ENCODE data around the gene ACOT11. TPM values are rescaled to one million over a fixed set of nuclear protein-coding genes. Genes with fewer than 3 reads are reported as not detected.
A peak's percentile ranks its signal among the peaks of the same experiment; 100 is the strongest.

Gene ACOT11
- total and polyA plus RNA-seq, 9 of the 15 experiments (the other 6 are each of a cell fraction or from before 2014, with no cell fraction given) = 0.04 to 1.2 (median 0.64) TPM; not detected in 2

GRCh38 chr1:54577612-54578011, 29.6 kb downstream of the ACOT11 start (continued):
- no peak for TF ChIP-seq HBP1 (CRISPR knock-in tag; IDR thresholded peaks at IDR 0.05)
- no peak for TF ChIP-seq MEIS2 (IDR thresholded peaks at IDR 0.05; ENCODE audit: partially characterized antibody)
- no peak for TF ChIP-seq ZNF436 (CRISPR knock-in tag; IDR thresholded peaks at IDR 0.05)
- TF ChIP-seq IFI16 (CRISPR knock-in tag; IDR thresholded peaks at IDR 0.05) = no peak
- TF ChIP-seq CGGBP1 (CRISPR knock-in tag; IDR thresholded peaks at IDR 0.05) = 0 out of 2 replicates have a peak, but pooled peaks have one; percentile 27
- TF ChIP-seq ZBTB7A (IDR thresholded peaks at IDR 0.05; ENCODE audit: borderline replicate concordance, control insufficient read depth, low read depth, low read length) = no peak
- TF ChIP-seq FUS (optimal IDR thresholded peaks at IDR 0.05; ENCODE audit: low read depth, low read length) = no peak
- no peak for TF ChIP-seq ZNF134 (CRISPR knock-in tag; conservative IDR thresholded peaks at IDR 0.05)

- Histone ChIP-seq H3K4me2 (ENCODE audit: insufficient read depth, low read length) (no peak overlapping the region), H3K9me1 (ENCODE audit: control insufficient read depth, insufficient read depth, low read length) (no peaks in the 10 kb centered on the region), H4K20me1 (replicated peaks; ENCODE audit: control insufficient read depth, insufficient read depth, low read length) (no peaks in the 10 kb centered on the region), H3K9me3 (replicated peaks; ENCODE audit: control insufficient read depth, insufficient read depth, low read depth, low read length) (no peaks in the 10 kb centered on the region), H3K9ac (ENCODE audit: insufficient read depth in 1 of 2, low read depth in 2 of 2, low read length in 2 of 2) (no peak overlapping the region), H3K27me3 (ENCODE audit: control insufficient read depth in 2 of 2, insufficient read depth in 2 of 2, low read length in 2 of 2) (peaks cover 6 to 42% of the 10 kb centered on the region in 2 experiments; a peak in 4 of 5 replicates), H3K4me3 (no peak overlapping the region), H2AFZ (ENCODE audit: low read depth, low read length) (no peak overlapping the region), H3K79me2 (ENCODE audit: control insufficient read depth, insufficient read depth, low read length) (no peaks in the 10 kb centered on the region), H3K36me3 (ENCODE audit: control insufficient read depth, insufficient read depth, low read length) (no peaks in the 10 kb centered on the region), H3K27ac (ENCODE audit: extremely low read depth, low read depth, low read length) (no peak overlapping the region), H3K4me1 (replicated peaks in 1 of 2; ENCODE audit: control insufficient read depth in 2 of 2, insufficient read depth in 2 of 2, low read length in 2 of 2) (peaks cover 8 to 9% of the 10 kb centered on the region in 2 experiments; a peak in 4 of 5 replicates)
- intact Hi-C loops (cut with micrococcal nuclease) = no loop called here
- ChIA-PET CTCF (ENCODE audit: low intra/inter-chr PET ratio) (interaction anchor here (0.6 kb wide), 1 partner anchor 238 kb away, joined by 4 read pairs; no protein-coding TSS in a partner anchor), POLR2A (interaction anchor here (0.6 to 2.5 kb wide), 3 partner anchors 11 to 38 kb away, joined by 3 to 14 read pairs (median 3); no protein-coding TSS in a partner anchor)
- ATAC-seq (no peak), DNase-seq (ENCODE audit: extremely low read depth in 1 of 4, low spot score in 3 of 4) (no peak), FAIRE-seq (no peak)
- BruUV-seq (replicated peaks) = no TSS peak
- in situ Hi-C loops (cut with MboI) = no loop called here
- 5% methylated on average over 4 of the region's 4 CpGs for WGBS (ENCODE audit: insufficient coverage, low coverage, missing lambda C conversion rate)
- TF ChIP-seq RBFOX2 (IDR thresholded peaks at IDR 0.05; ENCODE audit: low read depth, low read length) (no peak), ZSCAN32 (CRISPR knock-in tag; IDR thresholded peaks at IDR 0.05) (no peak), NFXL1 (CRISPR knock-in tag; IDR thresholded peaks at IDR 0.05) (no peak), POLR3A (IDR thresholded peaks at IDR 0.05; ENCODE audit: borderline replicate concordance, extremely low read depth, insufficient read depth, insufficient read length) (no peak), NFIX (CRISPR knock-in tag; IDR thresholded peaks at IDR 0.05; ENCODE audit: low read depth) (no peak), NCOA4 (IDR thresholded peaks at IDR 0.05; ENCODE audit: partially characterized antibody) (no peak), COPS2 (conservative IDR thresholded peaks at IDR 0.05) (no peak), FOXO4 (CRISPR knock-in tag; IDR thresholded peaks at IDR 0.05) (no peak), SIN3A (IDR thresholded peaks at IDR 0.05; ENCODE audit: borderline replicate concordance in 2 of 2, control insufficient read depth in 1 of 2, low read depth in 2 of 2, low read length in 2 of 2) (no peak), ZFX (CRISPR knock-in tag; IDR thresholded peaks at IDR 0.05) (no peak), ZNF3 (CRISPR knock-in tag; IDR thresholded peaks at IDR 0.05) (no peak), ZC3H11A (IDR thresholded peaks at IDR 0.05; ENCODE audit: low read depth, low read length) (no peak)
Measured at GRCh38 chr1:54579337-54579781, 31.3 kb downstream of the ACOT11 start.
